GM12872 (cell line): ENCODE measurements around the gene TNFRSF14.

ENCODE experiments used
- TF ChIP-seq, protein P1 (sequence below): IDR thresholded peaks from 3 replicates; pipeline ENCODE4 v1.5.1; 2011; ENCODE audit warnings: low read depth, mild to moderate bottlenecking, low read length, moderate library complexity; ENCODE audit not compliant: insufficient read depth

Gene TNFRSF14

DNA sequence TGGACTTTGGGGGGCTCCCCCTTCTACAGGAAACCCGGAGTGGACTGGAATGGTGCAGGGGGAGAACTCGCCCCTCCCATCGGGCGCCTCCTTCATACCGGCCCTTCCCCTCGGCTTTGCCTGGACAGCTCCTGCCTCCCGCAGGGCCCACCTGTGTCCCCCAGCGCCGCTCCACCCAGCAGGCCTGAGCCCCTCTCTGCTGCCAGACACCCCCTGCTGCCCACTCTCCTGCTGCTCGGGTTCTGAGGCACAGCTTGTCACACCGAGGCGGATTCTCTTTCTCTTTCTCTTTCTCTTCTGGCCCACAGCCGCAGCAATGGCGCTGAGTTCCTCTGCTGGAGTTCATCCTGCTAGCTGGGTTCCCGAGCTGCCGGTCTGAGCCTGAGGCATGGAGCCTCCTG, at the start of gene TNFRSF14:
TSS of gene TNFRSF14 (plus strand) at position 95 of the 401 bp plus-strand sequence. CDS start at position 389, 294 bp downstream.
- TF ChIP-seq, protein P1, sequence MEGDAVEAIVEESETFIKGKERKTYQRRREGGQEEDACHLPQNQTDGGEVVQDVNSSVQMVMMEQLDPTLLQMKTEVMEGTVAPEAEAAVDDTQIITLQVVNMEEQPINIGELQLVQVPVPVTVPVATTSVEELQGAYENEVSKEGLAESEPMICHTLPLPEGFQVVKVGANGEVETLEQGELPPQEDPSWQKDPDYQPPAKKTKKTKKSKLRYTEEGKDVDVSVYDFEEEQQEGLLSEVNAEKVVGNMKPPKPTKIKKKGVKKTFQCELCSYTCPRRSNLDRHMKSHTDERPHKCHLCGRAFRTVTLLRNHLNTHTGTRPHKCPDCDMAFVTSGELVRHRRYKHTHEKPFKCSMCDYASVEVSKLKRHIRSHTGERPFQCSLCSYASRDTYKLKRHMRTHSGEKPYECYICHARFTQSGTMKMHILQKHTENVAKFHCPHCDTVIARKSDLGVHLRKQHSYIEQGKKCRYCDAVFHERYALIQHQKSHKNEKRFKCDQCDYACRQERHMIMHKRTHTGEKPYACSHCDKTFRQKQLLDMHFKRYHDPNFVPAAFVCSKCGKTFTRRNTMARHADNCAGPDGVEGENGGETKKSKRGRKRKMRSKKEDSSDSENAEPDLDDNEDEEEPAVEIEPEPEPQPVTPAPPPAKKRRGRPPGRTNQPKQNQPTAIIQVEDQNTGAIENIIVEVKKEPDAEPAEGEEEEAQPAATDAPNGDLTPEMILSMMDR, result peak; percentile 30; the same call in 2 of the 3 replicates

DNA sequence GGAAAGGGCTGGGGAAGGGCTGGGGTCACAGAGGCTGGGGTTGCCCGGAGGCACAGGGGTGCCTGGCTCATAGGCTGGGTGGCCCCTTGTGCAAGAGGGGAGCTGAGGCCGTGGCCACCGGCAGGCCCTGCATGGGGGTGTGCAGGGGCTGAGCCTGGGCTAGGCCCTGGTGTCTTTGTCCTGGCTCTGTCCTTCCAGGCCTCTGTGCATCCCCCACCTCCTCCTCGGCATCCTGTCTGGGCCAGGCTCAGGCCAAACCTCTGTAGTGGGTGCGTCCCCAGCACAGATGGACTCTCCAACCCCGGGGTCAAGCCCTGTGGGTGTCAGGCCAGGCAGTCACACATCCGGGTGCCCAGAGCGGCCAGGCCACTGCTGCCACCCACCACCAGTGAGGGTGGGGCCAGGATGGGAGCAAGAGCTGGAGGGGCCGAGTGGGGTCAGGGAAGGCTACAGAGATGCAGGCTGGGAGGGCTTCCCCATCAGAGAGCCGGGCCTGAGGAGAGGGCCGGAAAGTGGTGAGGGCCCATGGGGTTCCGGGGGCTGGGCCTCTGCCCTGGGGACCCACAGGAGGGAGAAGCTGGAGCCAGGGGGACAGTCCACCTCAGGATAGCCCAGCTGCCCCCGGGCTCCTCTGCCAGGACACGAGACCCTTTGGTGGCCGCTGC, 49.1 kb upstream of the TNFRSF14 start:
- TF ChIP-seq, protein P1, result no peak

DNA sequence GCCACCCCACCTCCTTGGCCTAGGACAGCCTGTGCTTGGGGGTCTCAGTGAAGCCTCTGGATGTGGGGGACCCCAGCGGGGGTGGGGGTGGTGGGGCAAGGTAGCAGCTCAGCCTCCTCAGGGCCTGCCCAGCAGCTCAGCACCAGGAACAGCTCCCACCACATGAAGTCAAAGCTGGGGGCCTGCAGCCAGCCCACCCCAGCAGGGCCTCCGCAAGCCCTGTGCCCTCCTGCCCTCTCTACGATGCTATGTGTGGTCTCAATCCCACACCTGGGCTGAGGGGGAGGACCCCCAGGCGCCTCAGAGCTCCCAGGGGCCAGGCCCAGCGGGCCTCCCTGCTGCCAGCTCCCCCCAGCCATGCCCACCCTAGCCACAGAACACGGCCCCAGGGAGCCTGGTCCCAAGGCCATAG, 48.4 kb upstream of the TNFRSF14 start:
- TF ChIP-seq, protein P1, result no peak

DNA sequence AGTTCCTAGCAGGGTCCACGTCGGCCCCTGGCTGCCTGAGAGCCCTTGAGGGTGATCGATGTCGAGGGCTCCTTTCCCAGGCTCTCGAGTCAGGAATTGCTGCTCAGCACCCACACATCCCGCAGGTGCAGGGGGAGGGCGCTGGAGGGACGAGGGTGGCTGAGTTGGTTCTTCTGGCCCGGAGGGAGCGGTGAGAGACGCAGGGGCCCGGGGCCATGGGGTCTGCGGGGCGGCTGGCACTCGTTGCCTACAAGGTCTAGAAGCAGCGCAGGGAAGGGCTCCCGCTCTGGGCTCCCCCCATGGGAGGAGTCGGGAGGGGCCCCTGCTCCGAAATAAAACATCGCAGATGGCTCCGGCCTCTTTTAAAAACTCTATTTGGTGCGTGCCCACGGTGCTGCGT, 48.0 kb upstream of the TNFRSF14 start:
- TF ChIP-seq, protein P1, result no peak

DNA sequence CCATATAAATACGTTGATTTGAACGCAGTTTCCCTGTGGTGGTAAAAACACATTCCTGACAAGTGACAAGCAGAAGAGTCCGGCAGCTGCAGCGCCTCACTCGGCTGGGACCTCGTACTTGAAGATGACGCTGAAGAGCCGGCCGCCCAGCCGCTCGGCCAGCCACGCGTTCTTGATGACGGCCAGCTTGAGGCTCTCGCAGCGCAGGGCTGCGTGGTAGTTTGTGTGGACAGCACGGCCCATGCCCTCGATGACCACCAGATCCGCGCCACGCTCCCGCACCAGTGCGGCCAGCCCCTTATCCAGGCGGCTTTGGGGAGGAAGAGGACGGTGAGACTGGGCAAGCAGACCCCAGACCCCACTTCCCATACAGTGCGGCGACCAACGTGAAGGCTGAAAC, 47.4 kb upstream of the TNFRSF14 start:
- TF ChIP-seq, protein P1, result no peak

DNA sequence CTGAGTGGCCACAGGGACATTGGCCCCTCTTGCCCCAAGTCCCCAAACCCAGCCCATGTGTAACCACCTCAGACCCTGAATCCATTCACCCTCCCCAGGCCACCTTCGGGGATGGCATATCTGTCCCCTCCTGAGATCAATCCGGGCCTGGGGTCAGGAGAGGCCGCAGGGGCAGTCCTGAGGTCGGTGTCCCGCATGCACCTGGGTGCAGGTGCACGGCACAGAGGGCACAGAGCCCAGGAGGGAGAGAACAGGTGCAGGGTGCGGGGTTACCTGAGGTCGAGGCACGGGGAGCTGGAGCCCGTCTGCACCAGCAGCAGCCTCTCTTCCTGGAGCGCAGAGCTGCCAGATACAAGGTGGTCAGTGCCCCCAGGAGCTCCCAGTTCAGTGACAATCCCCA, 46.6 kb upstream of the TNFRSF14 start:
- TF ChIP-seq, protein P1, result no peak

DNA sequence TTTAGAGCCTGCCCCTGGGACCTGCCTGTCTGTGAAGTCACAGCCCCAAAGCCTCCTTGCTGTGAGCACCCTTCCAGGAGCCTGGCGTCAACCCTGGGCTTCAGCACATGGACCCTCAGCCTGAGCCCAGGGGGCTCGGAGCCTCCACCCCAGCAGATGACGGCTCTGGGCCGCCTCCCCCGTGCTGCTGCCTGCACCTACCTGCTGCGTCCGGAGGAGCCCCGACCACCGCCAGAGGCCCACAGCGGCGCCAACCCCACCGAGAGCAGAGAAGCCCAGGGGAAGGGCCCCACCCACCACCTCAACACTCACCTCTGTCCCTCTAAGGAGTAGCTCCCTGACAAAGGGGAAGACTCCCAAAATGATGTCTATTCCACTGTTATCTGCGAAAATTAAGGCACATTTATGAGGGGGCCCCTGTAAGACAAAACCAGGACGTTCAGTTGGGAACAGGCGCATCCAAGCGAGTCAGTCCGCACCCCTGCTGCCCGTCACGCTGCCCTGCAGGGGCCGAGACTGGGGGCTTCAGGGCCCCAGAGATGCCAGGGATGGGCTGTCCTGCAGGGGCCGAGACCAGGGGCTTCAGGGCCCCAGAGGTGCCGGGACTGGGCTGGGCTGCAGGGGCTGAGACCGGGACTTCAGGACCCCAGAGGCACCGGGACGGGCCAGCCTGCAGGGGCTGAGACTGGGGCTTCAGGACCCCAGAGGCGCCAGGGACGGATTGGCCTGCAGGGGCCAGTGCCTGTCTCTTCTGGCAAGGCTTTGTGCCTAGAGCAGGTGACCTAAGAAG, 45.6 kb upstream of the TNFRSF14 start:
- TF ChIP-seq, protein P1, result no peak
